OCI-LY1 (cell line): ENCODE data around the gene PPP1R14B.

ENCODE experiments used
- H2AFZ ChIP-seq: fragments of 200-600 bp; sonication (generic), shearing (Covaris generic); 2 replicates; pipeline ENCODE4 v1.6.0; 2014; ENCODE audit warnings: antibody characterized with exemption, mild to moderate bottlenecking, low read length
- H3F3A ChIP-seq: fragments of 200-600 bp; sonication (generic), shearing (Covaris generic); 2 replicates; pipeline ENCODE4 v1.6.0; 2014; ENCODE audit warnings: mild to moderate bottlenecking, antibody characterized with exemption, low read length, moderate library complexity; ENCODE audit not compliant: insufficient read depth
- H3K27ac ChIP-seq: fragments of 200-600 bp; sonication (generic); 2 replicates; pipeline ENCODE4 v1.5.1; 2014; ENCODE audit warnings: low read length, mixed run types, mild to moderate bottlenecking, low read depth; ENCODE audit not compliant: poor library complexity, severe bottlenecking
- H3K27me3 ChIP-seq: fragments of 200-600 bp; sonication (generic); 2 replicates; pipeline ENCODE4 v1.6.0; 2014; ENCODE audit warnings: antibody characterized with exemption, mild to moderate bottlenecking, low read length, moderate library complexity; ENCODE audit not compliant: insufficient read depth
- H3K36me3 ChIP-seq: fragments of 200-600 bp; sonication (generic); 2 replicates; pipeline ENCODE4 v1.6.1; 2014; ENCODE audit warnings: mild to moderate bottlenecking, antibody characterized with exemption, low read length, moderate library complexity, mixed read lengths; ENCODE audit not compliant: insufficient read depth
- H3K4me1 ChIP-seq: fragments of 200-600 bp; sonication (generic); 2 replicates; pipeline ENCODE4 v1.5.1; 2014; ENCODE audit warnings: mild to moderate bottlenecking, low read length, moderate library complexity; ENCODE audit not compliant: insufficient read depth, severe bottlenecking
- H3K4me2 ChIP-seq: fragments of 200-600 bp; sonication (generic), shearing (Covaris generic); 2 replicates; pipeline ENCODE4 v1.6.1; 2014; ENCODE audit warnings: low read length
- H3K4me3 ChIP-seq: fragments of 200-600 bp; sonication (generic); 2 replicates; pipeline ENCODE4 v1.5.1; 2014; ENCODE audit warnings: low read length, low read depth, mild to moderate bottlenecking, mixed read lengths; ENCODE audit not compliant: poor library complexity, severe bottlenecking
- H3K79me2 ChIP-seq: fragments of 200-600 bp; shearing (Covaris generic); 2 replicates; pipeline ENCODE4 v1.6.1; 2016; ENCODE audit warnings: mixed run types, low read length, mixed read lengths; ENCODE audit not compliant: insufficient read depth
- H3K9ac ChIP-seq: fragments of 200-600 bp; sonication (generic), shearing (Covaris generic); 2 replicates; pipeline ENCODE4 v1.6.1; 2014; ENCODE audit warnings: mild to moderate bottlenecking, low read length, mixed read lengths
- H3K9me2 ChIP-seq: fragments of 200-600 bp; sonication (generic), shearing (Covaris generic); 2 replicates; pipeline ENCODE4 v1.6.1; 2014; ENCODE audit warnings: low read depth, mild to moderate bottlenecking, low read length, mixed read lengths
- H3K9me3 ChIP-seq: fragments of 200-600 bp; shearing (Covaris generic); 2 replicates; pipeline ENCODE4 v1.6.1; 2014; ENCODE audit warnings: low read length, mixed read lengths
- H4K20me1 ChIP-seq: fragments of 200-600 bp; sonication (generic), shearing (Covaris generic); 2 replicates; pipeline ENCODE4 v1.6.0; 2016; ENCODE audit warnings: mild to moderate bottlenecking, low read length; ENCODE audit not compliant: insufficient read depth
- EZH2 ChIP-seq: fragments of 200-600 bp; sonication (generic), shearing (Covaris generic); IDR thresholded peaks from 2 replicates; pipeline ENCODE4 v1.8.0; 2017; ENCODE audit warnings: borderline replicate concordance, mixed run types, mild to moderate bottlenecking, antibody characterized with exemption, low read length, moderate library complexity, mixed read lengths
- TF ChIP-seq, protein P1 (sequence below): fragments of 200-600 bp; sonication (generic), shearing (Covaris generic); IDR thresholded peaks from 2 replicates; pipeline ENCODE4 v1.5.1; 2017; ENCODE audit warnings: mild to moderate bottlenecking, antibody characterized with exemption, low read length, moderate library complexity, mixed read lengths

PPP1R14B gene

DNA sequence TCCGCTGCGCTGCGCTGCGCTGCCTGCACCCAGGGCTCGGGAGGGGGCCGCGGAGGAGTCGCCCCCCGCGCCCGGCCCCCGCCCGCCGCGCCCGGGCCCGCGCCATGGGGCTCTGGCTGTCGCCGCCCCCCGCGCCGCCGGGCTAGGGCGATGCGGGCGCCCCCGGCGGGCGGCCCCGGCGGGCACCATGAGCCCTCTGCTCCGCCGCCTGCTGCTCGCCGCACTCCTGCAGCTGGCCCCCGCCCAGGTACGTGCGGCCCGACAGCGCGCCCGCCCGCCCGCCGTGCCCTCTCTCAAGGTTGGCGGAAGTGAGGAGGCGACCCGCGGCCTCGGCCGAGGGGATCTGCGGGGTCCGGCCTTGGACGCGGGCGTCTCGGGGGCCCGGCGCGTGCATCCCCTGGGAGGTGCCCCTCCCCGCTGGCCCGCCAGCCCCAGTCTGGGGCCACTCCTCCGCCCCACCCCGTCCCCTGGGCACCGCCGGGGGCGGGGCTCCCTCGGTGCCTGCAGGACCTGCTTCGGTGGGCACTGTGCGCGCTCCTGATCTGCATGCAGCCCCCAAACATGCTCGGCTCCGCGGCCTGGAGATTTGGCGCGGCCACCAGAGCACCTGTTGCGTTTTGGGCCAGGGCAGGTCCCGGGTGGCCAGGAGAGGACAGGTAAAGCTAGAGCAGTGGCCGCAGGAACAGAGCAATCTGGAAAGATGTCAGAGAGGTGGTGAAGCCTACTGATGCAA, 11.9 kb downstream of the PPP1R14B start:
- Histone ChIP-seq H3K27ac (peak overlapping the region; percentile 69), H3F3A (peaks cover 18% of the 10 kb centered on the region; the same call in 1 of the 2 replicates), H3K4me3 (peak overlapping the region; percentile 77), H3K4me2 (peak overlapping the region; percentile 97), H3K9me3 (no peaks in the 10 kb centered on the region), H3K27me3 (no peaks in the 10 kb centered on the region), H3K9me2 (no peaks in the 10 kb centered on the region), H3K79me2 (no peaks in the 10 kb centered on the region), H3K4me1 (peaks cover 70% of the 10 kb centered on the region), H3K36me3 (peaks cover 15% of the 10 kb centered on the region; the same call in 1 of the 2 replicates), H2AFZ (no peak overlapping the region), H3K9ac (peak overlapping the region; percentile 79), H4K20me1 (no peaks in the 10 kb centered on the region)
- TF ChIP-seq, protein P1, sequence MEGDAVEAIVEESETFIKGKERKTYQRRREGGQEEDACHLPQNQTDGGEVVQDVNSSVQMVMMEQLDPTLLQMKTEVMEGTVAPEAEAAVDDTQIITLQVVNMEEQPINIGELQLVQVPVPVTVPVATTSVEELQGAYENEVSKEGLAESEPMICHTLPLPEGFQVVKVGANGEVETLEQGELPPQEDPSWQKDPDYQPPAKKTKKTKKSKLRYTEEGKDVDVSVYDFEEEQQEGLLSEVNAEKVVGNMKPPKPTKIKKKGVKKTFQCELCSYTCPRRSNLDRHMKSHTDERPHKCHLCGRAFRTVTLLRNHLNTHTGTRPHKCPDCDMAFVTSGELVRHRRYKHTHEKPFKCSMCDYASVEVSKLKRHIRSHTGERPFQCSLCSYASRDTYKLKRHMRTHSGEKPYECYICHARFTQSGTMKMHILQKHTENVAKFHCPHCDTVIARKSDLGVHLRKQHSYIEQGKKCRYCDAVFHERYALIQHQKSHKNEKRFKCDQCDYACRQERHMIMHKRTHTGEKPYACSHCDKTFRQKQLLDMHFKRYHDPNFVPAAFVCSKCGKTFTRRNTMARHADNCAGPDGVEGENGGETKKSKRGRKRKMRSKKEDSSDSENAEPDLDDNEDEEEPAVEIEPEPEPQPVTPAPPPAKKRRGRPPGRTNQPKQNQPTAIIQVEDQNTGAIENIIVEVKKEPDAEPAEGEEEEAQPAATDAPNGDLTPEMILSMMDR, result no peak
- TF ChIP-seq EZH2, result no peak

DNA sequence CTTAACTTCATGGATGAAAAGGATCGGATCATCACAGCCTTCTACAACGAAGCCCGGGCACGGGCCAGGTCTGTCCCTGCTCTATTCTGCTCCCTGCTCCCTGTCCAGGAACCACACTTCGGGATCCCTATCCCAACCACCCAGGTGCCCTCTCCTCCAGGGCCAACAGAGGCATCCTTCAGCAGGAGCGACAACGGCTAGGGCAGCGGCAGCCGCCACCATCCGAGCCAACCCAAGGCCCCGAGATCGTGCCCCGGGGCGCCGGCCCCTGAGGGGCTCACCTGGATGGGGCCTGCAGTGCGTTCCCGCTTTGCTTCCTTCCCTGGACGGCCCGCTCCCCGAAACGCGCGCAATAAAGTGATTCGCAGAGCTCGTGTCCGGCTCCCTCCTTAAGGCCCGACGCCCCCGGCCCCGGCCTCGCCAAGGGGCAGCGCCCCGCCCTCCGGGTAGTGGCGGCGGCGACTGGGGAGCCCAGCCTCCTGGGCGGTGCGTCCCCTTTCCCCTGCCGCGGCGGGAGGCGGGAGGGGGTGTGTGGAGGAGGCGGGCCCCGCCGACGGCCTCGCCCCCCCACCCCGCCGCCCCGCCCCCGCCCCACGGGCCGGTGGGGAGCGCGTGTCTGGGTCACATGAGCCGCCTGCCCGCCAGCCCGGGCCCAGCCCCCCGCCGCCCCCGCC, 12.7 kb downstream of the PPP1R14B start, which contains the start of gene VEGFB:
Gene VEGFB (plus strand): TSS at position 672 of the 674 bp plus-strand sequence. CDS start 250 bp downstream, outside the sequence.
- no peaks in the 10 kb centered on the region for H3K79me2 ChIP-seq
- peak within 1 kb of the TSS; percentile 97 for H3K4me2 ChIP-seq
- H3K4me3 ChIP-seq, result peak within 1 kb of the TSS; percentile 77
- no peaks in the 10 kb centered on the region for H4K20me1 ChIP-seq
- no peaks in the 10 kb centered on the region for H3K9me3 ChIP-seq
- no peaks in the 10 kb centered on the region for H3K27me3 ChIP-seq
- H3K4me1 ChIP-seq, result peaks cover 70% of the 10 kb centered on the region
- H2AFZ ChIP-seq, result no peak within 1 kb of the TSS
- peak within 1 kb of the TSS; percentile 69 for H3K27ac ChIP-seq
- H3K36me3 ChIP-seq, result peaks cover 13% of the 10 kb centered on the region; the same call in 1 of the 2 replicates
- H3K9me2 ChIP-seq, result no peaks in the 10 kb centered on the region
- H3K9ac ChIP-seq, result peak within 1 kb of the TSS; percentile 79
- peaks cover 16% of the 10 kb centered on the region; the same call in 1 of the 2 replicates for H3F3A ChIP-seq
- no peak for TF ChIP-seq EZH2
- TF ChIP-seq, protein P1, result no peak

DNA sequence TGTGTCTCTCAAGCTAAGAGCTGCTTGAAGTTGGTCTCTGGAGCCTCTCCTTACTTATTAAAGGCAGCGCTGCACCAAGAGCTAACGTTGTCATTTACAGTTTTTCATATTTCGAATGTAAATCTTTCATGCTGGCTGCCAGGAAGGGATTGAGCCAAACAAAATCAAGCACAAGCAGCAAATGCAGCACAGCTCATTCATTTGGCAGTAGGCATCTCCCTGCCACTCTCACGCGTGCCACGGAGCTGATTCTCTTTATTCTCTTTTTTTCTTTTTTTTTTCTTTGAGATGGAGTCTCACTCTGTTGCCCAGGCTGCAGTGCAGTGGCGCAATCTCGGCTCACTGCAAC, 13.8 kb downstream of the PPP1R14B start:
- H3K27me3 ChIP-seq, result no peaks in the 10 kb centered on the region
- H3K79me2 ChIP-seq, result no peaks in the 10 kb centered on the region
- H3K4me3 ChIP-seq, result no peak overlapping the region
- no peaks in the 10 kb centered on the region for H4K20me1 ChIP-seq
- H3K9me3 ChIP-seq, result no peaks in the 10 kb centered on the region
- peaks cover 61% of the 10 kb centered on the region for H3K4me1 ChIP-seq
- no peak overlapping the region for H2AFZ ChIP-seq
- peaks cover 5% of the 10 kb centered on the region; the same call in 1 of the 2 replicates for H3K36me3 ChIP-seq
- 0 out of 2 replicates have a peak, but pooled peaks cover 5% of the 10 kb centered on the region for H3F3A ChIP-seq
- no peaks in the 10 kb centered on the region for H3K9me2 ChIP-seq
- H3K4me2 ChIP-seq, result no peak overlapping the region; the same call in 1 of the 2 replicates
- no peak for TF ChIP-seq EZH2
- TF ChIP-seq, protein P1, result no peak
- no peak overlapping the region for H3K27ac ChIP-seq
- H3K9ac ChIP-seq, result no peak overlapping the region
